GM18873 (cell line): ENCODE measurements around the gene KIF18A.
"Not testable (repeated sequence)": the region's sequence is repeated elsewhere in the genome, so short reads cannot be mapped to it uniquely, and the experiment has no call there.

Source experiments
- ATAC-seq: cut with Tn5 transposase; IDR thresholded peaks from one replicate; pipeline ENCODE4 v1.9.1; 2021; ENCODE audit warnings: mild to moderate bottlenecking, moderate library complexity, moderate number of reproducible peaks; ENCODE audit not compliant: unreplicated experiment, low FRiP score

The KIF18A gene

DNA sequence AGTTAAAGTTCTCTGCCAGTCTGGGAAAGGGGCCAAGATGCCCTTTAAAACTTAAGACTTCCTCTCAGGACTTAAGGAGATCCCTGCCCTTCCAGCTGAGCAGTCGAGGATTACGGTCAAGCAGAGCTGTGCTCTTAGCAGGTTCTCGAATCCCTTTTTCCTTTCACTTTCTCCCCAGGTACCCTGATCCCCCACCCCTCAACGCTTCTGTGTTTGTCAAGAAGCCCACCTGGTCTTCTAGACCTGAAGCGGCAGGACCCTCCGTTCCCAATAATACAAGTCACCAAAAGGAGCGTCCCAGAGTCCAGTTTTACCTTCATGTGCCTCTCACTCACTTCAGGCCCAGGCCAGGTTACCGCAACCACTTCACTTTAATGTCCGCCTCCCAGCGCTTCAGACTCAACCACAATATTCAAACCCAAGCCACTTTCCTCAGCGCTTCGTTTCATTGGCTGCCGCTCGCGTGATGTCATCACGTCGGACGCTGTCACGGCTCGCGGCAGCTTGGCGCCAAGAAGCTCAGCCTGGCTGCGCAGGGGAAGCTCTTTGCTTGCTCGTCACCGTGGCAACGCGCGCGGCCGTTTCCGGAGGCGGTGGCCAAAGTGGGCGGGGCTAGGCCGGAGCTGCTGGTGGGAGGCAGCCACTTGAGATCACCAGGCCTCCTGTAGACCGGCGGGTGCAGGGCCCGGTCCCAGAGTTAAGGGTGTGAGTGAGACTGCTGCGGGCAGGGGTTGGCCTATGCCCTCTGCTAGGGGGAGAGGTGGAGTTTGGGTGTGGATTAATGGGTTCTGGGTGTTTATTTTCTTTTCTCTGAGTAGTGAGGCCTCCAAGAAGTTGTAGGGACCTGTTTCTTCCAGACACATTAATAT lies at the start of gene KIF18A, which contains the start of gene METTL15:
Gene KIF18A (minus strand): TSS at position 407 of the 869 bp plus-strand sequence. CDS start 10,209 bp downstream, outside the sequence.
Gene METTL15 (plus strand): TSS at position 639 of the 869 bp plus-strand sequence. CDS start 4,947 bp downstream, outside the sequence.
- ATAC-seq = peak; percentile 95

DNA sequence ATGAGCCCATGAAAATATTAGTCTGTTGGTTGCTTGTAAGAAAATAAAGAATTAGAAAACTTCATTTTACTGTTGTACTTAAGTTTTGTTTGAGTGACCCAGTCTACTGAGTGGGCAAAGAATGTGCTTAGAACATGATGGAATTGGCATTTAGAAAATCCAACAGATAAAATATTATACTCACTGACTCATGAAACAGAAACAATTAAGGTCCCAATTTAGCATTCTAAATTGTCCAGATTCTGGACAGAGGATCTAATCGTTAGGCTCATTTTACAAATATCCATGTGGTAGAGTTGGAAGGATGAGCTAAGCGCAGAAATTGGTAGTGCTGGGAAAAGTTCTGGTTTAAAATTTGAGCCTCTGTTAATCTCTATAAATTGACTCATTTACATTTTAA lies 45.6 kb upstream of the KIF18A start:
- no peak for ATAC-seq

DNA sequence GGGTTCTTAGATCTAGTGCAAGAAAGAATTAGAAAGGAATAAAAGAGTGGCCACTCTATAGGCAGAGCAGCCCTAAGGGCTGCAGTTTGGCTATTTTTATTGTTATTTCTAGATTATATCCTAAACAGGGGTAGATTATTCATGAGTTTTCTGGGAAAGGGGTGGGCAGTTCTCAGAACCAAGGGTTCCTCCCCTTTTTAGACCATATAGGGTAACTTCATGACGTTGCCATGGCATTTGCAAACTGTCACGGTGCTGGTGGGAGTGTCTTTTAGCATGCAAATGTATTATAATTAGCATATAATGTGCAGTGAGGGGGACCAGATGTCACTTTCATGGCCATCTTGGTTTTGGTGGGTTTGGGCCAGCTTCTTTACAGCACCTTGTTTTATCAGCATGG lies 44.8 kb upstream of the KIF18A start:
- ATAC-seq = no peak

DNA sequence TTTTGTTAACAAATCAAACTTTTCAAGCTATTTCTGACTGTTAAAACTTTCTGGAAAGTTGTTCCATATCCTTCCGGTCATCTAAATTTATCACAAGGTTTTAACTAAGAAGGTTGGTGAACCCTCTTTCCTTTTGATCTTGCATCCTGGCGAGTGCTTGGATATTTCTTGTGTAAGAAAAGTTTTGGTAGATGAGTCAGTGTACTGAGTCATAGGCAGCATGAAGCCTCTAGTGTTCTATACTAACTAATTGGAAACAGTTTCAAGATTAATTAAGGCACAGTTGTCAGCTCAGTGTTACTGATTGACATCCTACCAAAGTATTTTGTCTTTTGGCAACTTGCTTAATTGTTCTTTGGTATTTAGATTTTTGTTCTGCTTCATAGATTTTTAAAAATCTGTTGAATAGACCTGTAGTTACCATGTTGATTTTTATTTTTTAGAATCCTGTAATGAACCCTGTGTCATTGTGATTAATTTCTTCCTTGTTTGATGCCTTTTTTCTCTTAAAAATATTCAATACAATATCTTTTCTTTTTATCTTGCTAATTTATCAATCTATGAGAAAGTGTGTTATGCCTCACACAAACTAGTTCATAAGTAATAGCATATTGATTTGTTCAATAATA lies 38.3 kb upstream of the KIF18A start:
- ATAC-seq = no peak

DNA sequence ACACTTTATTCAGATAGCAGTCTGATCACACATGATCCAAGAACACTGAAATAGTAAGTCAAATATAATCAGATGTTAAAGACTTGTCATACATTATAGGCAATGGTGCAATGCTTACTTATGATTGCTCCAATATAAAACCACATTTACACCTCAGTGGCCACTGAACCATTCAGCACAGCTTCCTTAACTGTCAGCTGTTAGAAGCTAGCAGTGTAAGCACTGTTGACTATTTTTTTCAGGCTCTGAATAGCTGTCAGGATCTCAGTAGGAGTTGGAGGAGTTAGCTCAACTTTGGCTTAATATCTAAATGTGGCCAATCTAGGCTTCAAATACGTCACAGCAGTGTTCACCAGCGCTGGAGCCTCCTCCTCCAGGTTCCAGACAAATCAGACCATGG lies 36.9 kb upstream of the KIF18A start:
- no peak for ATAC-seq

DNA sequence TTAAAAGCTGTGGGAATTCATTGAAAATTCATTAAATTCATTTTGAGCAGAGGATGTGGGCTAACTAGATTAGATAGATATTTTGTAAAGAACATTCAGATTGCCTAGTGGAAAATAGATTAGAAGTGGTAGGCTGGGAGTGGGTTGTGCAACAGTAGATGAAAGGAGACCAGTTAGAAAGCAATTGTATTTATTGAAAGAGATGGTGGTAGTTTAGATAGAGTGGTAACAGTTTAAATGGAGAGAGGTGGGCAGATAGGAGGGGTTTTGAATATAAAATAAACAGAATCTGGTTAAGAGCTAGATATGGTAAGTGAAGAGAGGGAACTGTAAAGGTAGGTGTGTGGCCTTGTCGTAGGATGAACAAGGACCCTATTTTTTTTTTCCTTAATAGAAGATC lies 34.8 kb upstream of the KIF18A start:
- no peak for ATAC-seq

DNA sequence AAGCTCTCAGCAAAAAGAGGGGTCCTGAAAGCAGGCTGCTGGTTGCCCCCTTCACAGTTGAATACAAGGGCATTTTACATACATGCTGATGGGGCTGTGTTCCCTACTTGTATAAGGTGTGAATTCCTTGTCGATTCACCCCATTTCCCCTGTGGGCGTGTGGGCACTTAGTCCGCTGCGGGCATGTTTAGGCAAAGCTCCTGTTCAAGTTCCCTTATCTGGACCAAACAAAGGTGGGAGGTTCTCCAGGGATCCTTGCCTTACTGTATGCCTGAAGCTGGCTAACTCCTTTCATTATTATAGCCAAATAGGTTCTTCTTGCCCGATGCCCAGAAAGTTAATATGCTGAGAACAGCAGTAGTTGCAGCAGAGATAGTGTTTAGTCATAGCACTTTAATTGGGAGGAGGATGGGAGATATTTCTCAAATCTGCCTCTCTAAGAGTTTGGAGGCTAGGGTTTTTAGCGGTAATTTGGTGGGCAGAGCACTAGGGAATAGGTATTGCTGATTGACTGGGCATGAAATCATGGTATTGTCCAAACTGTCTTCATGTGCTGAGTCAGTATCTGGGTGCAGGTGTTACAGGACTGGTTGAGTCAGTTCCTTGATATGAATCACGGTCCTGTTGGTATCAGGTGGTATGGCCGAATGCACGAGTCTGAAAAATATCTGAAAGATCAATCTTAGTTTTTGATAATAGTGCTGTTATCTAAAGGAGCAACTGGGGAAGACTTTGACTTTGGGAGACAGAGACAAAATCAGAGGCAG lies 32.9 kb upstream of the KIF18A start:
- no peak for ATAC-seq

DNA sequence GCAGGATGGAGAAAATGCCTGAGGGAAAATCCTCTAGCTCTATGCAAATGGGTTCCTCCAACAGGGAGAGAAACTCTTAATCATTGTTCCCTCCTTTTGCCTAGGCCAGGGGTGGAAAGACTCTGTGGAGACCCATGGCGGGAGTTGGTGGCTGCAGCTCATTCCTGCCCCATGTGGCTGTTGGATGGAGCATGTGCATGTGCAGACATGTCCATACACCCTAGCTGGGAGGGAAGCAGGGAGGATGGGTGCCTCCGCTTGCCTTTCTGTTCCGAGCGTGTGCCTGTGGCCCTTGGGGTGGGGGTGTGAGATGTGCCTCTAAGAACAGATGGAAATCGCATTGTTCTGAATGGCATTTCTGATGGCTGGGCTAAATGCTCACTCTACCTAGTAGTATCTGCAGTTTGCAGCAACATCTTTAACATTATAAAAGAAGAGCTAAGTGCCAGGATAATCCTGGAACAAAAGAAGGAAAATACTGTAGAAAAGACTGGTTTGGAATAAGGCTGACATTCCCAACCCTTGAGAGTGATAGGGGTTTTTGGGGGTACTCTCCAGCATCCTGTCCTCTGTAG lies 32.0 kb upstream of the KIF18A start:
- ATAC-seq = no peak

DNA sequence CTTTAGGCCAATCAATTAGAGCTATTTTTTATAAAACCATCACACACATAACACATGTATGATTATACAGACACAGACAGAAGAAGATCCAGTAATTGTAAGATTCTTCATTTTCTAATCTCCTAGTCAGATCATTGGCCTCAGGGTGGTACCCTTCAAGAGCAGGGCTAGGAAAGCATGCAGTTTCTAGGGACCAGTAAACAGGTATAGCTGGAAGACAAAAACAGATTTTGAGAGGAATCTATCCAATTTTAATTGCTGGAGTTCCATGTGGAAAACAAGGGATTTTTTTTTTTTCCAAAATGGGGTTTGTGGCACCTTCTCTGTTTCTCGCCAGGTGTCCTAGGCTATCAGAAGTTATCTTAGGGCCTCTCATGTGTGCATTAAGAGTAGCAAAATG lies 29.9 kb upstream of the KIF18A start:
- no peak for ATAC-seq

DNA sequence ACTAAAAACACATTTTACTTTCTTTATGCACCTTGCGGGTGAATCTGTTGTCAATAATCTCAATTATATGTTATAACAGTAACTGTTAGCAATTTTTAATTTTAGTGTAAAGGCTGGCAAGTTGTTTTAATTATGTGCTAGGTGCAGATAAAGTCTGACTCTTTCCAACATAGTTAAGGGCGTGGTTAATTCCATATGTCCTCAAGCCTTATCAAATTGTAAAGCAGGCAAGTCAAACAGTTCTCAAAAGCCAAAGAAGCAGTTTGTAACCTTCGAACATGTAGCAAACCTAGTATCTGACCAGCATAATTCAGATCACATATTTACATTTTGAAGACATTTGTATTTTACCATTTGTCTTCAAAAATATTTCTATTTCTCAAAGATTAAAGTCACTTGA lies 29.4 kb upstream of the KIF18A start:
- ATAC-seq = no peak

DNA sequence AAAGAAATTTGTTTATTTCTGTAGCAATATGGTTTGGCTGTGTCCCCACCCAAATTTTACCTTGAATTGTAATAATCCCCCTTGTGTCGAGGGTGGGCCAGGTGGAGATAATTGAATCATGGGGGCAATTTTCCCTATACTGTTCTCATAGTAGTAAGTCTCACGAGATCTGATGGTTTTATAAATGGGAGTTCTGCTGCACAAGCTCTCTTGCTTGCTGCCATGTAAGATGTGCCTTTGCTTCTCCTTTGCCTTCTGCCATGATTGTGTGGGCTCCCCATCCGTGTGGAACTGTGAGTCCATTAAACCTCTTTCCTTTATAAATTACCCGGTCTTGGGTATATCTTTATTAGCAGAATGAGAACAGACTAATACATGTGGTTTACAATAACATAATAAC lies 28.2 kb upstream of the KIF18A start:
- not testable (repeated sequence) for ATAC-seq

DNA sequence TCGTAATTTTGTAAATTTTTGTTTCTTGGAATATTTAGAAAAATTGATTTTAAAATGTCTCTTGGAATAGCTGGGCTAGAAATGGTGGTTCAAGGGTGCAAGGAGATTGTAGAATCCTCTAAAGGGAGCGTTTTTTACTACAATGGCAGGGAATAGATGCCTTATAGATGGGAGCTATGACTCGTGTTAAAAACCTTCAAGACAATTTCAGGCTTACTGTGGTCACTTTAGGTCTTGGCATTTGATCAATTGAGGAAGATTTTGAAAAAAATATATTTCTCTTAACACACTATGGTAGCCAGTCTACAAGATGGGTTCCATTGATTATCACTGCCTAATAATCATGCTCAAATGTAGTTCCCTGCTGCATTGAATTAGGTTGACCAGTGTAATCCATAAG lies 25.2 kb upstream of the KIF18A start:
- ATAC-seq = no peak

DNA sequence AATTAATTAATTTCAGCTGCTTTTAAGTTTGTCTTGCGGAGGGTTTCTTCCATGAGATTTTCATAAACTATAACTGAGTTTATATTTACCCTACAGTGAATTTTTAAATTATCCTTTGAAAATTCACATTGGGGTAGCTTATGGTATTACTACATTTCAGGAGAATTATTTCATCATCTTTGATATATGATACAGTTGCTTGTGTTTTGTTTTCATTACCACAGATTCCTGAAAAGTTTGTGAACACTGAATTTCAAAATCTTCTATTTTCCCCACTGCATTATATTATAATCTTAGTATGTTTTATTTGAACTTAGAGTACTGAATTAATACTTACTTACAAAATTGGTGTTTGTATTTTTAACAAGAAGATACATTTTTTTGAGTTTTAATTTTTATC lies 24.6 kb upstream of the KIF18A start:
- ATAC-seq = no peak

DNA sequence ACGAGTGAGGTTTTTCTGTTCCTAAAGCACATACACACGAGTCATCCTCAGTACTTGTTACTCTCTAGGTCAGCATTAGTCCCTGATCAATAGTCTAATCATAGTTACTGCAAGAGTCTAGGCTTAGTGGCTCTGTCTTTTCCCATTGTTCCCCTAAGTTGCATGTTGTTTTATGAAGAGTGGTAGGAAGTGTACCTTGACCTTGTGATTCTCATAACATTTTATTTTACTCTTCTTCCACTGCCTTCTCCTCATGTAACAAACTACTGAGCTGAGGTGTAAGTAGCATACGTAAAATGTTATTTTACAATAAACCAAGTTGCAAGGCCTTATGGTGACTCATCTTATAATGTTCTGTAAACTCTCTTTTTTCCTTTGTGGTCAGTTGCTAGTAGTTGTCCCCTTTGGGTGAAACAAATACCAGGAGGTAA lies 15.2 kb upstream of the KIF18A start:
- ATAC-seq = no peak

DNA sequence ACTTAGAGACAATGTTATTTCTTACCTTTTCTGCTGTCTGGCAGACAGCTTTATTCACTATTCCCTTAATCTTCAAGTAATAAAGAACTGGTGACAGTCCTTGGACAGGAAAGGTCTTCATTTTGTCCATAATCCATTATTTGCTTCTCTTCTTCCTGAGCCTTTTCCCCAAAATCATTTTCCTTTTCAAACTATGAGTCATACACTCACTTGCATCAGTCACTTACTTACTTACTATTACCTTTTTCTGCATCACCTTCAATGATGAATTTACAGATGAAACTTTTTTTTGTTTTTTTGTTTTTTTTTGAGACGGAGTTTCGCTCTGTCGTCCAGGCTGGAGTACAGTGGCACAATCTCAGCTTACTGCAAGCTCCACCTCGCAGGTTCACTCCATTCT lies 9.8 kb upstream of the KIF18A start:
- no peak for ATAC-seq

DNA sequence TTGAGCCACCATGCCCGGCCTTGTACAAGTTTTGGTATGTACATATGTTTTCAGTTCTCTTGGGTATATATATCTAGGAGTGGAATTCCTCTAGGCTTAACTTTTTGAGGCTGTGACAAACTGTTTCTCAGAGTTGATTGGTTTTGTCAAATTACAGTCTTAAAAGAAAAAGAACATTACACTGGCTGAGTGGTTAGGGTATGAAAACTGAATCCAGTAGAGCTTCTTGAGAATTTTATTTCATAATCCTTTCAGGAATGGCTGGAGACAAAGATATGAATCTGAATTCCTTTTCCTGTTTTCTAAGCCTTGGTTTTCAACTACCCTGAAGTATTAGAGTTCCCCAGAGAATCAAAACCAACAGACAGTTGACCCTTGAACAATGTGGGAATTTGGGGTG lies 6.8 kb upstream of the KIF18A start:
- no peak for ATAC-seq

DNA sequence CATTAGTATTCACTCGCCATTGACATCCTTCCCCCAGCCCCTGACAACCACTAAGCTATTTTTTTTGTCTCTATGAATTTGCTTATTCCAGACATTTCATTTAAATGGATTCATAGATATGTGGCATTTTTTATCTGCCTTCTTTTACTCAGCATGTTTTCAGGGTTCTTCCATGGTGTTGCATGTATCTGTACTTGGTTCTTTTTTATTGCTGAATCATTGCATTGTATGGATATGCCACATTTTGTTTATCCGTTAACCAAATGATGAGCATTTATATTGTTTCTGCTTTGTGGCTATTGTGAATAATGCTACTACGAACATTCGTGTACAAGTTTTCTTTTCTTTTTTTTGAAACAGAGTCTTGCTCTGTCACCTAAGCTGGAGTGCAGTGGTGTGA lies 6.2 kb upstream of the KIF18A start:
- no peak for ATAC-seq

DNA sequence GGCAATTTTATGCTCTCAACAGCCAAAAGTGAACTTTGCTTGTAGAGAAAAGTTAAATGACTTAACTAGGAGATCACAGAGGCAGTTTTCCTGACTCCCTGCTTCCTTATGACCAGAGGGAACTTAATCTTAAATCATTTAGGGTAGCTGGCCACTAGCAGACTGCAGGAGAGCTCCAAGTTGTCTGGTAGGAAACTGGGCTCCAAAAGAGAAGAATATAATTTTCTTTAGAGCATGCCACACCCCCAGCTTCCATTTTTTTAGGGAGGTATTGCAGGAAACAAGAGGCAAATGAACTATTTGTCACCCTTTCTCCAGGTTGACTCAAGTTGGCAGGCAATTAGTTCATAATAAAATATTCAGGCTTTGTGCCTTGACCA lies 2.9 kb upstream of the KIF18A start:
- ATAC-seq = no peak

DNA sequence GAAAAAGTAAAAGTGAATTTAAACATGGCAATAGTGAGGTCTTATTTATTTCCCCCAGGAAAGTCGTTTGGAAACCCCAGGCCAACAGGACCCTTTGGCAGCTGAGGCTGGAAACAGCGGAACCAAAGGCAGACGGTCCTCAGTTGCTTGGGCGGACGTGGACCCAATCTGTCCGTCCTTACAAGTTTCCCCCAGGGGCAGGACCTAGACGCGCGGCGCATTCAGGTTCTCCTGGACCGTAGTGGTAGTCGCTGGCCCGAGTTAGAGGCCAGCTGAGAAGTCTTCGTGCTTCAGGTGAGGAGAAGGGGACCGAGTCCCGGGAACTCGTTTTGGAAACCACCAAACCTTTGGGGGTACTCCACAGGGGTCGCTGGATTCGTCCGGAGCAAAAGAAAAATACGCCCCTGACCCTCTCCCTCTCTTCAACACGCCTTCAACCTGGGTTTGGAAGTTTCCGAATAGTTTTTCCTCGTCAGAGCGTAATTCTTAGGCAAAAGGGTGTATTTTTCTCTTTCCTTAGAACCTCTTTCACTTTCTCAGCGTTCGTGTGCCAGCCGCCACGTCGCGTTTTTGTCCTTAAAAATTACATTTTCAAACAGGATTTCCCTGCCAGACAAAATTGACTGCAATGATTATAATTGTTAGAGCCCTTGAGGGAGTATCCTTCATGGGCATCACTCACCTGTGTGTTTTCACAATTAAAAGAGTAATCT lies 2.3 kb upstream of the KIF18A start:
- ATAC-seq = peak; percentile 28

DNA sequence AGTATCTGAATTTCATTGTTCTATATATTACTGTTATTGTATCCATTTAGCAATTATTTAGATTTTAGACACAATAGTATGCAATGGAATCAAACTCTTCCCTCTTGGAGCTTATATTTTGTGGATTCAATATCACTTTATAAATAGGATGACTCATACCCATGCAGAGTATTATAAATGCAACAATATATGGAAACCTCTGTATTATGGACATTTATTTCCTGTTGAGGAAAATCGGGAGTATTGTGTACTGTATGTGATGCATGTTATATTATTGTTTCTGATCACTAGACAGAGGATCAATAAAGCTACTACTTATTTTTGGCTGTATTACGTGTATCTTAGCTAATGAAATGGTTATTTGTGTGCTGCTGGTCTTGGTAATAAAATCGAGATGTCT lies 1.0 kb upstream of the KIF18A start:
- ATAC-seq = no peak
